Measurements from ENCODE around the gene PCSK9. TPM values are rescaled to one million over a fixed set of nuclear protein-coding genes. Genes with fewer than 3 reads are reported as not detected.

Gene PCSK9
- total and polyA plus RNA-seq, 7 donors, result under 0.01 to 0.03 TPM; not detected in 5

DNA sequence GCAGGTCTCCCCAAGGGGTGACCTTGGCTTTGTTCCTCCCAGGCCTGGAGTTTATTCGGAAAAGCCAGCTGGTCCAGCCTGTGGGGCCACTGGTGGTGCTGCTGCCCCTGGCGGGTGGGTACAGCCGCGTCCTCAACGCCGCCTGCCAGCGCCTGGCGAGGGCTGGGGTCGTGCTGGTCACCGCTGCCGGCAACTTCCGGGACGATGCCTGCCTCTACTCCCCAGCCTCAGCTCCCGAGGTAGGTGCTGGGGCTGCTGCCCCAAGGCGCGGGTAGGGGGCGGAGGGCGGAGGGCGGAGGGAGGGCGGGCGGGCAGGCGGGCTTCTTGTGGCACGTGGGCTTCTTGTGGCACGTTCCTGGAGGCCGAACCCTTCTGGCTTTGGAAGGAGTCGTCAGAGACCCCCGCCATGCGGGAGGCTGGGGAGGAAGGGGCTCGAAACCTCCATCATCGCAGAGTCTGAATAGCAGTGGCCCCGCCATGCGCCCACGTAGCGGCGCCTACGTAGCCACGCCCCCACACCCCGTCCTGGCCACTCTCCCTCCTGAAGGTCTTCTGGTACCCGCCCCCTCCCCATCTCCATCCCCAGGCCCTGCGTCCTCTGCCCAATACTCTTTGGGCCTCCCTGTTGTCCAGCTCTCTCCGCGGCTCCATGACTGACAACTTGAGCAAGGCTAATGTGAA lies 16.7 kb downstream of the PCSK9 start:
- WGBS, 3 donors, result 88 to 93% (median 93%) methylated on average over 36 to 42 of the region's 42 CpGs
- Histone ChIP-seq H3K27me3 (ENCODE audit: insufficient read depth in 3 of 3, low read length in 2 of 3) (no peaks in the 10 kb centered on the region), H3K4me3 (no peak overlapping the region), H3K27ac (no peak overlapping the region), H3K4me1 (peaks cover 18% of the 10 kb centered on the region), H3K9me3 (no peaks in the 10 kb centered on the region), H3K36me3 (ENCODE audit: insufficient read depth in 1 of 2, low read depth in 1 of 2) (no peaks in the 10 kb centered on the region)
- intact Hi-C loops (cut with DNase I), result no loop called here
- TF ChIP-seq, protein P1, sequence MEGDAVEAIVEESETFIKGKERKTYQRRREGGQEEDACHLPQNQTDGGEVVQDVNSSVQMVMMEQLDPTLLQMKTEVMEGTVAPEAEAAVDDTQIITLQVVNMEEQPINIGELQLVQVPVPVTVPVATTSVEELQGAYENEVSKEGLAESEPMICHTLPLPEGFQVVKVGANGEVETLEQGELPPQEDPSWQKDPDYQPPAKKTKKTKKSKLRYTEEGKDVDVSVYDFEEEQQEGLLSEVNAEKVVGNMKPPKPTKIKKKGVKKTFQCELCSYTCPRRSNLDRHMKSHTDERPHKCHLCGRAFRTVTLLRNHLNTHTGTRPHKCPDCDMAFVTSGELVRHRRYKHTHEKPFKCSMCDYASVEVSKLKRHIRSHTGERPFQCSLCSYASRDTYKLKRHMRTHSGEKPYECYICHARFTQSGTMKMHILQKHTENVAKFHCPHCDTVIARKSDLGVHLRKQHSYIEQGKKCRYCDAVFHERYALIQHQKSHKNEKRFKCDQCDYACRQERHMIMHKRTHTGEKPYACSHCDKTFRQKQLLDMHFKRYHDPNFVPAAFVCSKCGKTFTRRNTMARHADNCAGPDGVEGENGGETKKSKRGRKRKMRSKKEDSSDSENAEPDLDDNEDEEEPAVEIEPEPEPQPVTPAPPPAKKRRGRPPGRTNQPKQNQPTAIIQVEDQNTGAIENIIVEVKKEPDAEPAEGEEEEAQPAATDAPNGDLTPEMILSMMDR (IDR thresholded peaks at IDR 0.05), result no peak
- ATAC-seq (no peak), DNase-seq (no peak)

DNA sequence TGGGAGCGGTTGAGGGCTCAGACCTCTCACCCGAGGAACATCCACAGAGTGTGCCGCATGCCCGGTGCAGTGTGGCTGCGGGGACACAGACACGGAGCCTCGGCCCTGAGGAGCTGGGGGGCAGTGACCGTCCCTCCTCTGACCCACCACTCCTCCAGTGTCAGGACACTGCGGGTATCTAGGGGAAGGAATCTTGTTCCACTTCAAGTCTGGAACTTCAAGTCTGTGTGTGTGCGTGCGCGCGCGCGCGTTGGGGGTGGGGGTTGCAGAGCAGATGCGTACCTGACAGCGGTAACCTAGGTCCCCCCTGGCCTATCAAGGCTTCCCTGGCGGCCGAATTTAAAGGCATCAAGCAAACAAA lies 17.3 kb downstream of the PCSK9 start:
- DNase-seq, result no peak

DNA sequence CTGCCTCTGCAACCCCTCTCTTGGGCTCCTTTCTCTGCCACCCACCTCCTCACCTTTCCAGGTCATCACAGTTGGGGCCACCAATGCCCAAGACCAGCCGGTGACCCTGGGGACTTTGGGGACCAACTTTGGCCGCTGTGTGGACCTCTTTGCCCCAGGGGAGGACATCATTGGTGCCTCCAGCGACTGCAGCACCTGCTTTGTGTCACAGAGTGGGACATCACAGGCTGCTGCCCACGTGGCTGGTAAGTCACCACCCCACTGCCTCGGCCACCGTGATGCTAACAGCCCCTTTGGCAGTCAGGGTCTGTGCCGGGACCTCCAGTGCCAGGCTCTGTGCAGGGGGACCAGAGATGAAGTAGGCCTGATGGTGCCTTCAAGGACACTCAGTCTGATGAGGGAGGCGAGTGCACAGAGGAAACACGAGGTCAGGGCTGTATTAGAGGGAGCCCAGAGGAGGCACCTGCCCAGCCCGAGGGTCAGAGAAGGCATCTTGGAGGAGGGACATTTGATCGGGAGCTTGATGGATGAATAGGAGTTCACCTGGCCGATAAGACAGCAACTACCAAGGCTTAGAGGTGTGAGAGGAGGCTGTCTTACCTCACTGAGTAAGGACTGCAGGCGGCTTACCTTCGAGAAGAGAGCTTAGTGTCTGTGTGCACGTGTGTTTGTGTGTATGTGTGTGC lies 18.1 kb downstream of the PCSK9 start:
- intact Hi-C loops (cut with DNase I), result no loop called here
- Histone ChIP-seq H3K4me1 (peaks cover 21% of the 10 kb centered on the region), H3K36me3 (ENCODE audit: insufficient read depth in 1 of 2, low read depth in 1 of 2) (no peaks in the 10 kb centered on the region), H3K4me3 (no peak overlapping the region), H3K9me3 (no peaks in the 10 kb centered on the region), H3K27me3 (ENCODE audit: insufficient read depth in 3 of 3, low read length in 2 of 3) (no peaks in the 10 kb centered on the region), H3K27ac (no peak overlapping the region)
- ATAC-seq (no peak), DNase-seq (no peak)
- WGBS, 3 donors, result 92 to 96% (median 93%) methylated on average over 15 of the region's 15 CpGs
- TF ChIP-seq, protein P1 (IDR thresholded peaks at IDR 0.05), result no peak

More for the DNA sequence above, 17.3 kb downstream of the PCSK9 start:
- TF ChIP-seq, protein P1 (IDR thresholded peaks at IDR 0.05), result no peak
- no peak for ATAC-seq
- H3K27ac ChIP-seq, result no peak overlapping the region
- no peak overlapping the region for H3K4me3 ChIP-seq
- H3K4me1 ChIP-seq, result peaks cover 18% of the 10 kb centered on the region
- H3K9me3 ChIP-seq, result no peaks in the 10 kb centered on the region
- no peaks in the 10 kb centered on the region for H3K27me3 ChIP-seq (ENCODE audit: insufficient read depth in 3 of 3, low read length in 2 of 3)
- WGBS, 3 donors, result 95 to 99% (median 95%) methylated on average over 20 of the region's 20 CpGs
- no peaks in the 10 kb centered on the region for H3K36me3 ChIP-seq (ENCODE audit: insufficient read depth in 1 of 2, low read depth in 1 of 2)
- intact Hi-C loops (cut with DNase I), result no loop called here

DNA sequence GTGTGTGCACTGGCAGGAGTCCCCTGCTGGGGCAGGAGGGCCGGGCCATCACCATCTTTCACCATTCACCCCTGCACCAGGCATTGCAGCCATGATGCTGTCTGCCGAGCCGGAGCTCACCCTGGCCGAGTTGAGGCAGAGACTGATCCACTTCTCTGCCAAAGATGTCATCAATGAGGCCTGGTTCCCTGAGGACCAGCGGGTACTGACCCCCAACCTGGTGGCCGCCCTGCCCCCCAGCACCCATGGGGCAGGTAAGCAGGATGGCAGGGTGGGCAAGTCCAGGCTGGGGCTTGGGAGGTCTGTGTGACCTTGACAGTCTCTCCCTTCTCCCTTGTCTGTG lies 18.6 kb downstream of the PCSK9 start:
- no peak overlapping the region for H3K27ac ChIP-seq
- H3K36me3 ChIP-seq (ENCODE audit: insufficient read depth in 1 of 2, low read depth in 1 of 2), result no peaks in the 10 kb centered on the region
- DNase-seq (no peak), ATAC-seq (no peak)
- intact Hi-C loops (cut with DNase I), result no loop called here
- peaks cover 18% of the 10 kb centered on the region for H3K4me1 ChIP-seq
- H3K9me3 ChIP-seq, result no peaks in the 10 kb centered on the region
- TF ChIP-seq, protein P1 (IDR thresholded peaks at IDR 0.05), result no peak
- 91 to 99% (median 93%) methylated on average over 6 of the region's 6 CpGs for WGBS, 3 donors
- no peak overlapping the region for H3K4me3 ChIP-seq
- no peaks in the 10 kb centered on the region for H3K27me3 ChIP-seq (ENCODE audit: insufficient read depth in 3 of 3, low read length in 2 of 3)
